ENCODE data around the gene TAS2R50. TPM values are rescaled to one million over a fixed set of nuclear protein-coding genes. Genes with fewer than 3 reads are reported as not detected.

Gene TAS2R50
- total RNA-seq, 1 experiment from 2014 or later = 0.13 TPM

DNA sequence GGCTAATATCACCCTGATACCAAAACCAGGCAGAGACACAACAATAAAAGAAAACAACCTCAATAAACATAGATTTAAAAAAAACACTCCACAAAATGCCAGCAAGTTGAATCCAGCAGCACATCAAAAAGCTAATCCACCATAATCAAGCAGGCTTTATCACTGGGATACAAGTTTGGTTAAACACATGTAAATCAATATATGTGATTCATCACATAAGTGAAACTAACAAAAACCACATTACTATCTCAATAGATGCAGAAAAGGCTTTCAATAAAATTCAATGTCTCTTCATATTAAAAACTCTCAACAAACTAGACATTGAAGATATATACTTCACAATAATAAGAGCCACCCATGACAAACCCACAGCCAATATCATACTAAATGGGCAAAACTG, 30.6 kb downstream of the TAS2R50 start:
- no peak for DNase-seq (ENCODE audit: low read depth)

DNA sequence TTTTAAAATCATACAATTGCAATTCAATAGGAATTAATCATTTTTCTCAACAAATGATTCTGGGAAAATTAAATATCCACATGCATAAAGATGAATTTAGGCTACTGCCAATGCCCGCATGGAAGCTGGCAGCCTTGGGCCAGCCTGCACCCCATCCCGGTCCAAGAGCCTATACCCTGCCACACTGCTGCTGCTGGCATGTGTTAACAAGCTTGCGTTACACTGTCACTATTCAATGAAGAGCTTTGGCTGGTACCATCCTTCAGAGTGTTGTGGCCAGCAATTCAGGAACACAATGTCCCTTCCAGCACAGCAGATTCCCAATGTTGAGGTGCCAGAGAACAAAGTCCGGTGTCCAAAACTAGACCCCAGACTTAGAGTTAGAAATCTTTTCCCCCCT, 34.1 kb downstream of the TAS2R50 start:
- DNase-seq (ENCODE audit: low read depth) = no peak

DNA sequence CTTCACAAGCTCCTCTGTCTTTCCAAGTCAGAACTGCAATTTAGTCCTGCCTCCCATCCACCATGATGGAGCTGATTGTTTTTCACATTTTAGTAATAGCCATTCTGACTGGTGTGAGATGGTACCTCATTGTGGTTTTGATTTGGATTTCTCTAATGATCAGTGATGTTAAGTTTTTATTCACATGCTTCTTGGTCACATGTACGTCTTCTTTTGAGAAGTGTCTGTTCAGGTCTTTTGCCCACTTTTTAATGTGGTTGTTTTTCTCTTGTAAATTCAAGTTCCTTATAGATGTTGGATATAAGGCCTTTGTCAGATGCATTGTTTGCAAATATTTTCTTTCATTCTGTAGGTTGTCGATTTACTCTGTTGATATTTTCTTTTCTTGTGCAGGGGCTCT, 43.5 kb downstream of the TAS2R50 start:
- no peak for DNase-seq (ENCODE audit: low read depth)

DNA sequence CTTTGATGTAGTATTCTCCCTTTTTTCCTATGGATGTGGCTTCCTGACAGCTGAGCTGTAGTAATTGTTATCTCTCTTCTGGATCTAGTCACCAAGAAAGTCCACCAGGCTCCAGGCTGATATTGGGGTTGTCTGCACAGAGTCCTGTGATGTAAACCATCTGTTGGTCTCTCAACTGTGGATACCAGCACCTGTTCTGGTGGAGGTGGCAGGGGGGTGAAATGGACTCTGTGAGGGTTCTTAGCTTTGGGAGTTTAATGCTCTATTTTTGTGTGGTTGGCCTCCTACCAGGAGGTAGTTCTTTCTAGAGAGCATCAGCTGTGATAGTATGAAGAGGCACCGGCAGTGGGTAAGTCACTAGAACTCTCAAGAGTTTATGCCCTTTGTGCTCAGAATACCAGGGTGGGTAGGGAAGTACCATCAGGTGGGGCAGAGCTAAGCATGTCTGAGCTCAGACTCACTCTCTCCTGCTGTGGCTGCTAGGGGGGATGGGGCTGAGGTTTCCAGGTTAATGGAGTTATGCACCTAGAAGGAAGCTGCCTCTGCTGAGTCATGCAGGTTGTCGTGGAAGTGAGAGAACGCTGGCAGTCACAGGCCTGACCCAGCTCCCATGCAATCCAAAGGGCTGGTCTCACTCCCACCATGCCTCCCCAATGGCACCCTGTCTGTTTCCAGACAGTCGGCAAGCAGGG, 44.6 kb downstream of the TAS2R50 start:
- DNase-seq (ENCODE audit: low read depth) = peak; percentile 65

DNA sequence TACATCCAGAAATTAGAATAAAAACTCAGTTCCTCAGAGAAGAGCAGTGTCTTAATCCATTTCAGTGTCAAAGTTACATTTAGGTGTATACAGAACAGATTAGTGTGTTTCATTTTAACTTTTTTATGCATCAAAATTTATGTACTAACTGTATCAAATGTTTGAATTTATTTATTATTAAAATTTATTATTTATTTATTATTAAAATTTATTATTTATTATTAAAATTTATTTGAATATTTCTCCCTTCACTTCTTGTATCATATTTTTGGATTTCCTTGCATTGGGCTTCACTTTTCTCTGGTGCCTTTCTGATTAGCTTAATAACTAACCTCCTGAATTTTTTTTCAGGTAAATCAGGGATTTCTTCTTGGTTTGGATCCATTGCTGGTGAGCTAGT, 45.3 kb downstream of the TAS2R50 start:
- DNase-seq (ENCODE audit: low read depth) = no peak

DNA sequence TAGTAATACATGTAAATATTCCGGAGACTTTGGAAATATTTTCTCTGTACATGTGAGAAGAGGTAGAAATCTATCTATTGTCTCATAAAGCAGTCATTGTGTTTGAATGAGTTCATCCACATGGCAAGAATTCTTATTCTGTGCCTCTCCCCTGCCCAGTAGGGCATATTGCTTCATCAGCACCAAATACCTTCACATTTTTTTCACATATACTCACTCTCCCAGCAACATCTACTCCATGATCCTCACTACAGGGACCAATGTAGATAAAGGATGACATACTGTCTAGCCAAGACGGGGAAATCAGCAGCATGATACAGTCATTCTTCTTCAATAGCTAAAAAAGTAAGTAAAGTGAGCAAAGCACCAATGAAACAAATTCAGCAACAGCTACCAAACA, 46.3 kb downstream of the TAS2R50 start:
- peak; percentile 82 for DNase-seq (ENCODE audit: low read depth)

DNA sequence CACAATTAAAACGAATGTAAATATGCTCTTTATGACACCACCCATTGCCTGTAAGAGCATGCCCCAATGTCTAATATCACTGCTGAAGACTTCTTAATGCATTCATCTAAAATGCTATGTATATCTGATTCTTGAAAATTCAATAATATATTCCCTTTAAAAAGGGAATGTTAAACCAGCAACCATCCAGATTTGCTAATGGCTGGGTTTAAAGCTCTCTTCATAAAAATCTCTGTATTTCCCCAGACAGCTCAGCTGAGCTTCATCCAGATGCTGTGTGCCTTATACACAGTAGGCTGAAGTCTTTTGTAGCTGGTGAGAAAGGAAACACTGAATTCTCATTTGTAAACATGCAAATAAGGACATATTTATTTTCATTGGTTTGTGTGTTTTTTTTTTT, 47.5 kb downstream of the TAS2R50 start, which contains the start of gene TAS2R14:
TSS of gene TAS2R14 (minus strand) at position 101 of the 400 bp plus-strand sequence. CDS start at position 45, 56 bp downstream.
- no peak for DNase-seq (ENCODE audit: low read depth)

DNA sequence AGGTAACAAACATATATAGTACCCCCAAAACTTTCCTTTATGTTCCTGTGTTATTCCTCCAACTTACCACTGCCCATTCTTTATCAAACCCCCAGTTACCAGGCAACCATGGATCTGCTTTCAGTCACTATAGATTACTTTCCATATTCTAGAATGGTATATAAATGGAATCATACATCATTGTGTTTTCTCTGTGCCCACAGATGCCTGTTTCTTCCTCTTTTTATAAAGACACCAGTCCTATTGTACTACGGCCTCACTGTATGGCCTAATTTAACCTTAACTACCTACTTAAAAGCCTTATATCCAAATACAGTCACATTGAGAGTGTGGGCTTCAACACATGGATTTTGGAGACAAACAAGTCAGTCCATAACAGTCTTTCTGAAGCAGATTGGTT, 50.2 kb downstream of the TAS2R50 start:
- no peak for DNase-seq (ENCODE audit: low read depth)

Other genes with a start within 250 kb of the TAS2R50 start
- gene TAS2R7, start 184.3 kb downstream of the TAS2R50 start, total RNA-seq (2014; rRNA removed; shearing (Covaris generic)) = not detected in 2 replicates
- gene TAS2R8, start 179.6 kb downstream of the TAS2R50 start, total RNA-seq (2014; rRNA removed; shearing (Covaris generic)) = not detected in 2 replicates
- gene TAS2R9, start 176.7 kb downstream of the TAS2R50 start, total RNA-seq (2014; rRNA removed; shearing (Covaris generic)) = not detected in 2 replicates
- 0.37 TPM in 1 of 2 replicates, not detected in the other for gene TAS2R10, start 160.6 kb downstream of the TAS2R50 start, total RNA-seq (2014; rRNA removed; shearing (Covaris generic))
- 1.8 and 3.4 TPM in 2 replicates for gene PRR4, start 137.4 kb downstream of the TAS2R50 start, total RNA-seq (2014; rRNA removed; shearing (Covaris generic))
- 7.9 and 8.7 TPM in 2 replicates for gene PRH1, start 102.7 kb downstream of the TAS2R50 start, total RNA-seq (2014; rRNA removed; shearing (Covaris generic))
- gene TAS2R13, start 77.3 kb downstream of the TAS2R50 start, total RNA-seq (2014; rRNA removed; shearing (Covaris generic)) = 0.13 and 0.42 TPM in 2 replicates
- 0.63 TPM in 1 of 2 replicates, not detected in the other for gene PRH2, start 57.7 kb downstream of the TAS2R50 start, total RNA-seq (2014; rRNA removed; shearing (Covaris generic))
- gene TAS2R14, start 47.6 kb downstream of the TAS2R50 start, total RNA-seq (2014; rRNA removed; shearing (Covaris generic)) = 0.74 and 1.5 TPM in 2 replicates
- gene TAS2R20, start 11.4 kb upstream of the TAS2R50 start, total RNA-seq (2014; rRNA removed; shearing (Covaris generic)) = 0.05 and 0.67 TPM in 2 replicates
- gene TAS2R19, start 35.7 kb upstream of the TAS2R50 start, total RNA-seq (2014; rRNA removed; shearing (Covaris generic)) = 0.23 and 0.40 TPM in 2 replicates
- 0.29 and 0.40 TPM in 2 replicates for gene TAS2R31, start 44.5 kb upstream of the TAS2R50 start, total RNA-seq (2014; rRNA removed; shearing (Covaris generic))
- not detected in 2 replicates for gene TAS2R46, start 75.4 kb upstream of the TAS2R50 start, total RNA-seq (2014; rRNA removed; shearing (Covaris generic))
- gene TAS2R43, start 105.4 kb upstream of the TAS2R50 start, total RNA-seq (2014; rRNA removed; shearing (Covaris generic)) = not detected in 2 replicates
- gene TAS2R30, start 147.7 kb upstream of the TAS2R50 start, total RNA-seq (2014; rRNA removed; shearing (Covaris generic)) = 0.23 and 0.27 TPM in 2 replicates
- gene SMIM10L1, start 184.3 kb upstream of the TAS2R50 start, total RNA-seq (2014; rRNA removed; shearing (Covaris generic)) = 9.9 and 11.9 TPM in 2 replicates
- not detected in 2 replicates for gene TAS2R42, start 200.0 kb upstream of the TAS2R50 start, total RNA-seq (2014; rRNA removed; shearing (Covaris generic))

Data from HT1080 (cell line).